Endothelial cell of umbilical vein (primary cell): ENCODE results near the gene ZDHHC17. TPM values are rescaled to one million over a fixed set of nuclear protein-coding genes. Genes with fewer than 3 reads are reported as not detected.

Source experiments
- BruUV-seq: library from RNA; stranded (reverse); fragments of 400-500 nt; replicated peaks from 2 replicates; lab custom pipeline; 2021; lab: Mats Ljungman, UMichigan
- CTCF ChIA-PET: fragments of 300-600, 350-600 bp; sonication (Branson Sonifier 250); formaldehyde crosslinking; loops from one replicate; lab custom pipeline; 2021; ENCODE audit warnings: antibody characterized with exemption, inconsistent platforms; lab: Charles Lee
- POLR2A ChIA-PET: fragments of 300-600, 350-600 bp; sonication (Branson Sonifier 250); formaldehyde crosslinking; loops from one replicate; lab custom pipeline; 2021; ENCODE audit warnings: antibody characterized with exemption, inconsistent platforms; lab: Charles Lee
- DNase-seq: peaks from one replicate; pipeline ENCODE4 v3.0.0-alpha.2; 2011; ENCODE audit warnings: low read depth, low spot score
- FAIRE-seq: peaks from 2 replicates; lab custom pipeline; 2011; peaks lifted over from hg19 to GRCh38; lab: Jason Lieb, UNC
- H2AFZ ChIP-seq: 2 replicates; pipeline ENCODE4 v1.6.0; 2012; ENCODE audit warnings: low read depth, low read length, control low read depth, inconsistent platforms
- H3K27ac ChIP-seq: 2 replicates; pipeline ENCODE4 v1.5.1; 2011; ENCODE audit warnings: low read depth, mild to moderate bottlenecking, control low read depth, low read length, moderate library complexity; ENCODE audit not compliant: insufficient read depth
- H3K27me3 ChIP-seq, 2 experiments: 2 replicates each; pipeline versions ENCODE4 v1.6.0 to v1.6.1; 2011; ENCODE audit warnings: low read length in 2 of 2, mixed read lengths in 1 of 2; ENCODE audit not compliant: control insufficient read depth in 2 of 2, insufficient read depth in 2 of 2
- H3K36me3 ChIP-seq, 2 experiments: 2 replicates in 1 of 2; 3 replicates in 1 of 2; pipeline ENCODE4 v1.5.1; 2011; ENCODE audit warnings: low read length in 2 of 2, mild to moderate bottlenecking in 1 of 2, moderate library complexity in 1 of 2; ENCODE audit not compliant: control insufficient read depth in 2 of 2, insufficient read depth in 2 of 2; ENCODE audit errors: extremely low read depth in 1 of 2
- H3K4me1 ChIP-seq: 3 replicates; pipeline ENCODE4 v1.5.1; 2011; ENCODE audit warnings: mild to moderate bottlenecking, low read length; ENCODE audit not compliant: control insufficient read depth, insufficient read depth; ENCODE audit errors: extremely low read depth
- H3K4me2 ChIP-seq: 2 replicates; pipeline ENCODE4 v1.6.1; 2011; ENCODE audit warnings: low read length, control low read depth, mixed read lengths; ENCODE audit not compliant: insufficient read depth
- H3K4me3 ChIP-seq, 3 experiments: fragments of 200-600 bp in 1 of 3; sonication (generic), shearing (Covaris generic) in 1 of 3; replicated peaks in 1 of 3; 2 replicates each; pipeline ENCODE4 v1.5.1; 2011 to 2016; ENCODE audit warnings: control low read depth in 3 of 3, low read length in 3 of 3, mild to moderate bottlenecking in 2 of 3, inconsistent platforms in 1 of 3, low read depth in 1 of 3, moderate library complexity in 1 of 3; ENCODE audit not compliant: insufficient read depth in 1 of 3
- H3K79me2 ChIP-seq: 2 replicates; pipeline ENCODE4 v1.6.0; 2012; ENCODE audit warnings: low read length, inconsistent platforms; ENCODE audit not compliant: control insufficient read depth, insufficient read depth
- H3K9ac ChIP-seq: replicated peaks from 2 replicates; pipeline ENCODE3; 2011; ENCODE audit warnings: low read length, control low read depth; ENCODE audit not compliant: insufficient read depth; ENCODE audit errors: extremely low read depth
- H3K9me1 ChIP-seq: replicated peaks from 3 replicates; pipeline ENCODE4 v1.6.0; 2011; ENCODE audit warnings: mild to moderate bottlenecking, low read length; ENCODE audit not compliant: control insufficient read depth, insufficient read depth; ENCODE audit errors: extremely low read depth
- H3K9me3 ChIP-seq: replicated peaks from 2 replicates; pipeline ENCODE4 v1.5.1; 2012; ENCODE audit warnings: low read length, inconsistent platforms; ENCODE audit not compliant: control insufficient read depth, insufficient read depth
- H4K20me1 ChIP-seq: replicated peaks from 2 replicates; pipeline ENCODE3; 2011; ENCODE audit warnings: mild to moderate bottlenecking, low read length; ENCODE audit not compliant: control insufficient read depth, insufficient read depth; ENCODE audit errors: extremely low read depth
- CTCF ChIP-seq, 2 donors: IDR thresholded peaks; 1 replicate in 1 of 2; 2 replicates in 1 of 2; pipeline ENCODE4 v1.5.1; 2011; ENCODE audit warnings: low read length in 2 of 2, mild to moderate bottlenecking in 2 of 2, moderate library complexity in 2 of 2, control low read depth in 1 of 2, inconsistent platforms in 1 of 2, low read depth in 1 of 2; ENCODE audit not compliant: insufficient read depth in 1 of 2; ENCODE audit errors: extremely low read depth in 1 of 2
- EZH2 ChIP-seq: IDR thresholded peaks from 2 replicates; pipeline ENCODE4 v1.6.1; 2012; ENCODE audit warnings: borderline replicate concordance, low read depth, mild to moderate bottlenecking, moderate library complexity, low read length, inconsistent platforms; ENCODE audit not compliant: severe bottlenecking
- FOS ChIP-seq: IDR thresholded peaks from 2 replicates; pipeline ENCODE4 v1.6.1; 2011; ENCODE audit warnings: mild to moderate bottlenecking, low read length, moderate library complexity, borderline replicate concordance; ENCODE audit not compliant: insufficient read depth
- GATA2 ChIP-seq: IDR thresholded peaks from 2 replicates; pipeline ENCODE4 v1.7.0; 2011; ENCODE audit warnings: low read depth, mild to moderate bottlenecking, moderate library complexity, mixed read lengths, low read length; ENCODE audit not compliant: insufficient read length, insufficient read depth
- JUN ChIP-seq: IDR thresholded peaks from 2 replicates; pipeline ENCODE4 v1.6.1; 2011; ENCODE audit warnings: borderline replicate concordance, low read depth; ENCODE audit not compliant: insufficient read length, insufficient read depth
- MAX ChIP-seq: IDR thresholded peaks from 2 replicates; pipeline ENCODE4 v1.6.1; 2011; ENCODE audit not compliant: insufficient read depth, insufficient read length
- MYC ChIP-seq: IDR thresholded peaks from one replicate; pipeline ENCODE4 v1.6.1; 2011; ENCODE audit warnings: mild to moderate bottlenecking, low read depth, low read length
- POLR2A ChIP-seq: IDR thresholded peaks from 2 replicates; pipeline ENCODE4 v1.6.1; 2012; ENCODE audit warnings: low read depth, mild to moderate bottlenecking, control low read depth, low read length
- POLR2AphosphoS5 ChIP-seq: IDR thresholded peaks from 2 replicates; pipeline ENCODE4 v1.6.1; 2012; ENCODE audit warnings: low read depth, mild to moderate bottlenecking, control low read depth, low read length, moderate library complexity; ENCODE audit not compliant: insufficient read depth
- dilution Hi-C: fragments of 300-500 bp; cut with MboI; formaldehyde crosslinking; loops from one replicate; pipeline ENCODE4 v1.15.0; 2019; ENCODE audit warnings: low sequenced_read_pairs; ENCODE audit not compliant: extremely low pct_ligation_motif_present
- intact Hi-C: fragments of 100-400 bp; cut with micrococcal nuclease; formaldehyde crosslinking; loops from one replicate; pipeline ENCODE4 v1.10.0; 2022
- polyA plus RNA-seq, 4 experiments: library from polyadenylated mRNA; depleted of rRNA in 3 of 4; stranded (reverse) in 3 of 4; unstranded in 1 of 4; fragments of >200 nt; gene quantifications; 2 replicates each; pipeline versions ENCODE4 v1.2.1 to v1.2.3, GENCODE V29; 2011 to 2012; ENCODE audit warnings: missing spikeins in 1 of 4
- total RNA-seq: library from RNA; stranded (reverse); gene quantifications from 2 replicates; pipeline ENCODE4 v1.2.3, GENCODE V29; 2021

ZDHHC17 gene
- total and polyA plus RNA-seq, 2 donors (not counting 3 experiments of a cell fraction or from before 2014, with no cell fraction given) = 21.2 to 26.9 TPM

GRCh38 chr12:76882367-76882766 lies 118.5 kb downstream of the ZDHHC17 start:
- Histone ChIP-seq H3K27me3 (no peaks in the 10 kb centered on the region), H3K4me2 (no peak overlapping the region), H3K4me3 (no peak overlapping the region), H3K79me2 (no peaks in the 10 kb centered on the region), H3K4me1 (peaks cover 9% of the 10 kb centered on the region), H3K9me1 (no peaks in the 10 kb centered on the region), H3K9me3 (no peaks in the 10 kb centered on the region), H2AFZ (no peak overlapping the region), H3K9ac (no peak overlapping the region), H3K27ac (no peak overlapping the region), H3K36me3 (no peaks in the 10 kb centered on the region), H4K20me1 (no peaks in the 10 kb centered on the region)
- intact Hi-C loops = no loop called here
- CTCF ChIA-PET = no interaction called here
- dilution Hi-C loops = no loop called here
- no peak for FAIRE-seq
- TF ChIP-seq POLR2A (no peak), EZH2 (no peak), POLR2AphosphoS5 (no peak), MYC (no peak), MAX (no peak), GATA2 (no peak), CTCF (IDR thresholded peaks at IDR 0.05; ENCODE audit: extremely low read depth in 1 of 2, insufficient read depth in 1 of 2, low read depth in 1 of 2, low read length in 2 of 2) (no peak), JUN (no peak), FOS (no peak)
- BruUV-seq = no TSS peak
- DNase-seq = no peak
- POLR2A ChIA-PET = no interaction called here
